GM12865 (cell line): ENCODE results near the gene MCFD2.

ENCODE experiments used
- DNase-seq: peaks from one replicate; pipeline ENCODE4 v3.0.0; 2010; ENCODE audit warnings: low read depth
- H3K4me3 ChIP-seq: 2 replicates; pipeline ENCODE4 v1.5.1; 2011; ENCODE audit warnings: mild to moderate bottlenecking, low read depth, low read length, control low read depth
- TF ChIP-seq, protein P1 (sequence below): IDR thresholded peaks from 2 replicates; pipeline ENCODE4 v1.5.1; 2011; ENCODE audit warnings: low read length, control low read depth, low read depth, inconsistent platforms; ENCODE audit not compliant: insufficient read depth; ENCODE audit errors: missing control alignments

The MCFD2 gene

DNA sequence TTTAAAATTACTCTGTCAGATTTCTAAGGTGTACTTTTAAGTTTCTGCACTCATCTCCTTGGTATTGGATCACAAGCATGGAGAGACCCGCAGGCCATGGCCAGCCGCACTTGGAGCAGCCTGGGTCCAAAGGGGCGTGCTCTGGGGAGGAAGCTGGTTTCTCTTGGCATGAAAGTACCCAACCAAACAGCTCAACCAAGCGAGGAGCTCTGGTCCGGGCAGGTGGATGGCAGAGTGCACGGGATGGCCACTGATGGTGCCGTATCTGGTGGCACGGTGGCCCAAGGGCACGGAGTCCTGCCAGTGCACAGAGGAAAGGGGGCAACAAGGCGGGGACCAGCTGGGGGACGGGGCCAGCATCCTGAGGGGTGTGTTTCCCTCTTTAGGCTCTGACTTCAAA lies 32.2 kb upstream of the MCFD2 start:
- no peak for DNase-seq
- TF ChIP-seq, protein P1, sequence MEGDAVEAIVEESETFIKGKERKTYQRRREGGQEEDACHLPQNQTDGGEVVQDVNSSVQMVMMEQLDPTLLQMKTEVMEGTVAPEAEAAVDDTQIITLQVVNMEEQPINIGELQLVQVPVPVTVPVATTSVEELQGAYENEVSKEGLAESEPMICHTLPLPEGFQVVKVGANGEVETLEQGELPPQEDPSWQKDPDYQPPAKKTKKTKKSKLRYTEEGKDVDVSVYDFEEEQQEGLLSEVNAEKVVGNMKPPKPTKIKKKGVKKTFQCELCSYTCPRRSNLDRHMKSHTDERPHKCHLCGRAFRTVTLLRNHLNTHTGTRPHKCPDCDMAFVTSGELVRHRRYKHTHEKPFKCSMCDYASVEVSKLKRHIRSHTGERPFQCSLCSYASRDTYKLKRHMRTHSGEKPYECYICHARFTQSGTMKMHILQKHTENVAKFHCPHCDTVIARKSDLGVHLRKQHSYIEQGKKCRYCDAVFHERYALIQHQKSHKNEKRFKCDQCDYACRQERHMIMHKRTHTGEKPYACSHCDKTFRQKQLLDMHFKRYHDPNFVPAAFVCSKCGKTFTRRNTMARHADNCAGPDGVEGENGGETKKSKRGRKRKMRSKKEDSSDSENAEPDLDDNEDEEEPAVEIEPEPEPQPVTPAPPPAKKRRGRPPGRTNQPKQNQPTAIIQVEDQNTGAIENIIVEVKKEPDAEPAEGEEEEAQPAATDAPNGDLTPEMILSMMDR, result no peak
- H3K4me3 ChIP-seq, result no peak overlapping the region

DNA sequence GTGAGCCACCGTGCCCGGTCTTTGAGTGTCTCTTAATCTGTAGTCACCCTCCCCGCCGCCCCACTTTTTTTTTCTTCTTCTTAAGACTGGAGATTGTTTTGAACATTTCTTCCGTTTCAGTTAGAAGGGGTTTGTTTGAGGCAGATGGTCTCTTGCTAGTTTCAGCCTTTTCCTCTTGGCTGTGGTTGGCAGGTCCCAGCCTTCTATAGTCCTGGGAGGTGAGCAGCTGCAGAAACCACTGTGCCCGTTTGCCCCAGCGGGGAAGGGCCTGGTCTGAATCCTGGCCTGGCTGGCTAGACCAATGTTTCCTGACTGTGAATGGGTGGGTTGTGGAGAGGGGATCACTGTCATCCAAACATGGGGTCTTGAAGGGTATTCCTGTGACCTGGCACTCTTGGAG lies 30.1 kb upstream of the MCFD2 start:
- TF ChIP-seq, protein P1, result no peak
- no peak overlapping the region for H3K4me3 ChIP-seq
- DNase-seq, result no peak

DNA sequence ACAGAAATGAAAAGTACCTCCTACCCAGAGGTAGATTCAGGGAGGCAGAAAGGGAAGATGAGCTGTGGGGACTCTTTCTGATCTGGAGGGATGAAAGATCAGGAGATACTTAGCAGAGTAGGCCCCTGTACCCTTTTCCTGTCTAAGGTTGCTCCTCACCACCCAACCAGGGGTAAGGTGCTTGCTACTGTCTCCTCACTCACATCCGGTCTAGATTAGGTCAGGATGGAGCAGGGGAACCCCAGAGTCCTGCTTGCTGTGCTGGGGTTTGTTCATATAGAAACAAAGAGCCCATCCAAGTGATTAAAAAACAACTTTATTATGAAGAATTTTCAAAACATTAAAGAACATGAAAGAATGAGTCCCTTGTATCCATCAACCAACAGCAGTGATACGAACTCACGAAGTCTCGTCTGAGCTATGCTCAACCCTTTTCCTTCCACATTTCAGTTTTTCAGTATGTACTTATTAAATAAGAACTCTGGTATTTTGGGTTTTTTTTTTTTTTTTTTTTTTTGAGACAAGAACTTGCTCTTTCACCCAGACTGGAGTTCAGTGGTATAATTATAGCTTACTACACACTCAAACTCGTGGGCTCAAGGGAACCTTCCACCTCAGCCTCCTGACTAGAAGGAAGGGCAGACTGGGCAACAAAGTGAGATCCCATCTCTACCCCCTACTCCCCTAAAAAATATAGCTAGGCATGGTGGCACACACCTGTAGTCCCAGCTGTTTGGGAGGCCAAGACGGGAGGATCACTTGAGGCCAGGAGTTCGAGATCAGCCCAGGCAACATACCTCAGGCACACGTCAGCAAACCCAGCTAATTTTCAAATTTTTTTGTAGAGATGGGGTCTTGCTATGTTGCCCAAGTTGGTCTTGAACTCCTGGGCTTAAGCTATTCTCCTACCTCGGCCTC lies 28.5 kb upstream of the MCFD2 start:
- TF ChIP-seq, protein P1, result no peak
- peak; percentile 92 for DNase-seq
- peak overlapping the region; percentile 99 for H3K4me3 ChIP-seq

DNA sequence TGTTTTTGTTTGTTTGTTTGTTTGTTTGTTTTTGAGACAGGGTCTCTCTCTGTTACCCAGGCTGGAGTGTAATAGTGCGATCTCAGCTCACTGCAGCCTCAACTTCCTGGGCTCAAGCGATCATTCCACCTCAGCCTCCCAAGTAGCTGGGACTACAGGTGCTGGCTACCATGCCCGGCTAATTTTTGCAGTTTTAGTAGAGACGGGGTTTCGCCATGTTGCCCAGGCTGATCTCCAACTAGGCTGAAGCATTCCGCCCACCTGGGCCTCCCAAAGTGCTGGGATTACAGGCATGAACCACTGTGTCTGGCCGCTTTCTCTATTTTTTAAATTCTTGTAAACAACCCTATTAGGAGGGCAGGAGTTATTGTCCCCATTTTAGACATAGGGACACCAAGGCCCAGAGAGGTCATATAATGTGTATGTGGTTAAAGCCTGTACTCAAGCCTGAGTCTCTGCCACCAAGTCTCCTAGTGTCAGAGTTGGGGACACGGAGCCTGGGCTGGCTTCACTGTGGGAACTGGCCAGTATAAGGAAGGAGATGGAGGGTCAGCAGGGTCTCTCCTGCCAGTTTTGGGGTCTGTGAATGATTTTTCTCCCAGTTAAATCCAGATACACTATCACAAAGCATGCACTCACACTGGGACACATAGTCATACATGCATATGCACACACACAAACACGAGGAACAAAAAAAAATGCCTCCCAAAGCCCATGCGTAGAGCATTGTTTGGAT lies 27.5 kb upstream of the MCFD2 start:
- TF ChIP-seq, protein P1, result no peak
- H3K4me3 ChIP-seq, result peak overlapping the region; percentile 99
- DNase-seq, result peak; percentile 16

DNA sequence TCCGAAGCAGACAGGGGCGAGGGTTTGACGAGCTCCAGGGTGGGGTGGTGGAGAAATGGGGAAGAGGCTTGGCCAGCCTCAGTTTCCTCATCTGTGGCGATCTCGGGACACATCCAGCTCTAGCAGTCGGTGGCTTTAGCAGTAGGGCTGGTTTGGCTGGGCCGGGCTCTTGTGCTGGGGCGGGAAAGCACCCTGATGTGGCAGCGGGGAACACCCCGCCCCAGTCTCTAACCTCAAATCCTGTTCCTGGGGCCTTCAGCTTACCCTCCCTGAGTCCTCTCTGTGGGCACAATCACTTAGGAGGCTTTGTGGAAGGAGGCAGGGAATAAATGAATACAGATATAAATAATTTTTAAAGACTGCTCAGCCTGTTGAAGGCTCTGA lies 26.5 kb upstream of the MCFD2 start:
- H3K4me3 ChIP-seq, result peak overlapping the region; percentile 99
- peak; percentile 85 for DNase-seq
- TF ChIP-seq, protein P1, result no peak

DNA sequence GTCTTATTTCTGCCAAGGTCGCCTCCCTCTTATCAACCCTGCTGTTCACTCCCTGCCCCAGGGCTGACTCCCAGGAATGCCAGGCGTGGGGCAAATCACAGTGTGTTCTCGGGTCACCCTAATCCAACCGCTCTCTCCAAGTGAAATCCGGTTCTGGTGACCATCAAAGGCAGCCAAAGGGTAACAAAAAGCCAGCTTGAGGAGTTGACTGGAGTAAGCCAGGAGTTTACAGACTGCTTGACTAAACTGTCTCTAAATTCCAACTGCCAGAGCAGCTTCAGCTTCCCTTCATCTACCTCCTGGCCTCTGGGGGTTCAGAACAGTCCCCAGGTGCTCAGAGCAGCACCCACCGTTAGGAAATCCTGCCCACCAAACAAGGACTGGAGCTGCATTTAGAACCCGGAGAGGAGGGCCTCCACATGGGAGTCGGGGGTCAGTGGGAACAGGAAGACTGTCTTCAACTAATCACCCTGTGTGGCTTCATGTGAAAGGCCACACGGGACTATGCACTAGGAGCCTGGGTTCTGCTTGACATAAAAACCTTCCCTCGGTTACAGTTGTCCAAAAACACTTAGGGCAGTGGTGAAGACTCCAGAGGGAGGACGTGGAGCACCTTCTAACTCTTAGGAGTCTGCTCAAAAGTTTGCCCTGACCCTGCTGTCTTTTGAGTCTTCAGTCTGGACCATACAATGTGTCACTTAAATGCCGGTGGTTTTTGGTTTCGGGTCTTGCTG lies 24.2 kb upstream of the MCFD2 start:
- TF ChIP-seq, protein P1, result no peak
- DNase-seq, result no peak
- peak overlapping the region; percentile 61 for H3K4me3 ChIP-seq
